GM13977 (cell line): Measurements from ENCODE around the gene SLC9A6.

Source experiments
- DNase-seq: peaks from one replicate; pipeline ENCODE4 v3.0.0; 2012; ENCODE audit warnings: low spot score
- in situ Hi-C: fragments of 300-500 bp; cut with MboI; formaldehyde crosslinking; loops from one replicate; pipeline ENCODE4 v1.12.0; 2022; ENCODE audit warnings: low sequenced_read_pairs, low pct_unique_long_range_greater_than_20kb, mixed read lengths, inconsistent platforms; ENCODE audit not compliant: unreplicated experiment
- TF ChIP-seq, protein P1 (sequence below): IDR thresholded peaks from 2 replicates; pipeline ENCODE4 v1.5.1; 2012; ENCODE audit warnings: mild to moderate bottlenecking, control low read depth; ENCODE audit not compliant: insufficient read depth; ENCODE audit errors: extremely low read depth, missing control alignments

The SLC9A6 gene

DNA sequence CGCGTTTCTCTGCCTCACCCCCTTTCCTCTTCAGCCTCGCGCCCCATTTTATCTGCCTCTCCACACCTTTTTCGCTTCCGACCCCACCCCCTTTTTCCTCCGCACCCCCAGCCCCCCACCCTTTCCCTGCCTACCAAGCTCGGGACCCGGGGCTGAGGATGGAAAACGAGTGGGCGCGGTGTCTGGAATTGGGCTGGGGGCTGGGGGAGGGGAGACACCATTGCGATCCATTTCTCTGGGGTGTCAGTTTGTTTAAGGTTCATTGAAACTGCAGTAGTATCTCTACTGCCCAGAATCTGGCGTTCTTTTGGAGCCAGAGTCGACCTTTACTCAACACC is 707 bp downstream of the SLC9A6 start:
- peak; percentile 22 for DNase-seq
- in situ Hi-C loops = no loop called here
- TF ChIP-seq, protein P1, sequence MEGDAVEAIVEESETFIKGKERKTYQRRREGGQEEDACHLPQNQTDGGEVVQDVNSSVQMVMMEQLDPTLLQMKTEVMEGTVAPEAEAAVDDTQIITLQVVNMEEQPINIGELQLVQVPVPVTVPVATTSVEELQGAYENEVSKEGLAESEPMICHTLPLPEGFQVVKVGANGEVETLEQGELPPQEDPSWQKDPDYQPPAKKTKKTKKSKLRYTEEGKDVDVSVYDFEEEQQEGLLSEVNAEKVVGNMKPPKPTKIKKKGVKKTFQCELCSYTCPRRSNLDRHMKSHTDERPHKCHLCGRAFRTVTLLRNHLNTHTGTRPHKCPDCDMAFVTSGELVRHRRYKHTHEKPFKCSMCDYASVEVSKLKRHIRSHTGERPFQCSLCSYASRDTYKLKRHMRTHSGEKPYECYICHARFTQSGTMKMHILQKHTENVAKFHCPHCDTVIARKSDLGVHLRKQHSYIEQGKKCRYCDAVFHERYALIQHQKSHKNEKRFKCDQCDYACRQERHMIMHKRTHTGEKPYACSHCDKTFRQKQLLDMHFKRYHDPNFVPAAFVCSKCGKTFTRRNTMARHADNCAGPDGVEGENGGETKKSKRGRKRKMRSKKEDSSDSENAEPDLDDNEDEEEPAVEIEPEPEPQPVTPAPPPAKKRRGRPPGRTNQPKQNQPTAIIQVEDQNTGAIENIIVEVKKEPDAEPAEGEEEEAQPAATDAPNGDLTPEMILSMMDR = no peak

DNA sequence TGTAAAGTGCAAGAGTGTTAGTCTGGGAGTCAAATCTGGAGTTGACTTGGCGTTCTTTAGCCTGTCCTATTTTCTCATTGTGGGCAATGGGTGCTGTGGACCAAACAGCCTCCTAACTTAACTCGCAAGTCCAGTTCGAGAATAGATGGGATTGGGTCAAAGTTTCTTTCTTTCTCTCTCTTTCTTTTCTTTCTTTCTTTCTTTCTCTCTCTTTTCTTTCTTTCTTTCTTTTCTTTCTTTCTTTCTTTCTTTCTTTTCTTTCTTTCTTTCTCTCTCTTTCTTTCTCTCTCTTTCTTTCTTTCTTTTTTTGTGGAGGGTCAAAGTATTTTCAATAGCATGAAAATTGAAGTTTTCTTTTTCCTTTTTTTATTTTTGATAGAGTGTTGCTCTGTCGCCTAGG is 3.0 kb downstream of the SLC9A6 start:
- no peak for DNase-seq
- TF ChIP-seq, protein P1 = no peak
- in situ Hi-C loops = no loop called here

DNA sequence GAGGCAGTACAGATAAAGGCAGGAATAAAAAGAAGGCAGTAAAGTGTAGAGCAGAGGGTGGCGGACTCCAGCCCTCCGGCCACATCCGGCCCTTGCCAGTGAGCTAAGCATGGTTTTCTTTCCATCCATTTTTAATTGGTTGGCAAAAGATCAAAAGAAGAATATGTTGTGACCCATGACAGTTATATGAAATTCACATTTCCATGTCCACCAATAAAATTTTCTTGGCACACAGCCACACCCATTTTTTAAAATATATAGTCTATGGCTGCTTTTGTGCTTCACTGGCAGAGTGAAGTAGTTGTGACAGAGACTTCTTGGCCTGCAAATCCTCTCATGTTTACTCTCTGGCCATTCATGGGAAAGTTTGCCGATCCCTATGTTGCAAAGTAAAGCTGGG is 29.8 kb downstream of the SLC9A6 start:
- TF ChIP-seq, protein P1 = no peak
- DNase-seq = no peak
- in situ Hi-C loops = no loop called here

DNA sequence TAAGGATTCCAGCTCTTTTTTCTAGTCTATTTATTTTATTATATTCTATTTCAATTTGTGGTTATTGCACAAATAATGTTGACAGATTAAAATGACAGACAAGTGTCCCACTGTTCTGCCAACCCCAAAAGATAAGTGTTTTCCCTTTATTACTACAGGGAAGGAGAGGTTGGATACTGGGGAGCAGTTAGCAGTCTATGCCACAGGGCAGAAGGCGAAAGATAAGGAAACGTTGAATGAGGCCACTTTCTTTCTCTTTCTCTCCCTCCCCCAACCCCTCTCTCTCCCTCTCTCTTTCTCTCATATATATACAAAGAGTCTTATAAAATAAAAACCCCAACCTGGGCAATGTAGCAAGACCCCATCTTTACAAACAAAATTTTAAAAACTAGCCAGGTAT is 31.6 kb downstream of the SLC9A6 start:
- in situ Hi-C loops = no loop called here
- TF ChIP-seq, protein P1 = no peak
- no peak for DNase-seq

GRCh38 chrX:136019226-136019625 is 34.0 kb downstream of the SLC9A6 start:
- in situ Hi-C loops = no loop called here
- TF ChIP-seq, protein P1 = no peak
- no peak for DNase-seq

GRCh38 chrX:136021160-136021559 is 35.9 kb downstream of the SLC9A6 start:
- TF ChIP-seq, protein P1 = no peak
- DNase-seq = peak; percentile 16
- in situ Hi-C loops = no loop called here

GRCh38 chrX:136021903-136022302 is 36.7 kb downstream of the SLC9A6 start:
- in situ Hi-C loops = no loop called here
- DNase-seq = no peak
- TF ChIP-seq, protein P1 = no peak
